Panc1 (cell line): Measurements from ENCODE around the gene UBXN11. TPM values are rescaled to one million over a fixed set of nuclear protein-coding genes. Genes with fewer than 3 reads are reported as not detected.
"Not testable (repeated sequence)": the region's sequence is repeated elsewhere in the genome, so short reads cannot be mapped to it uniquely, and the experiment has no call there.

Experiments used
- ATAC-seq: fragments of 200-7000 bp; cut with Tn5 transposase; 2 replicates; pipeline ENCODE4 v1.9.1; 2020; ENCODE audit warnings: mild to moderate bottlenecking, moderate library complexity
- BruUV-seq: library from RNA; stranded (reverse); fragments of 400-500 nt; replicated peaks from 2 replicates; lab custom pipeline; 2021; lab: Mats Ljungman, UMichigan
- CTCF ChIA-PET: fragments of 300-600 bp; sonication (Branson Sonifier 250); formaldehyde crosslinking; loops from one replicate; lab custom pipeline; 2022; ENCODE audit warnings: antibody characterized with exemption; lab: Charles Lee
- POLR2A ChIA-PET: fragments of 300-600 bp; sonication (Branson Sonifier 250); formaldehyde crosslinking; loops from one replicate; lab custom pipeline; 2022; ENCODE audit warnings: antibody characterized with exemption; lab: Charles Lee
- DNase-seq: peaks from one replicate; pipeline ENCODE4 v3.0.0-alpha.2; 2010; ENCODE audit warnings: low read depth, low spot score
- H3K27ac ChIP-seq: 2 replicates; pipeline ENCODE4 v1.5.1; 2011; ENCODE audit warnings: mild to moderate bottlenecking, low read length, inconsistent platforms
- H3K27me3 ChIP-seq: fragments of 200-500 bp; sonication (Bioruptor generic); 2 replicates; pipeline ENCODE4 v1.6.0; 2014; ENCODE audit warnings: low read length, inconsistent platforms; ENCODE audit not compliant: control insufficient read depth, insufficient read depth
- H3K36me3 ChIP-seq: fragments of 200-500 bp; sonication (Bioruptor generic); 2 replicates; pipeline ENCODE4 v1.5.1; 2014; ENCODE audit warnings: inconsistent platforms, mild to moderate bottlenecking, low read length, moderate library complexity; ENCODE audit not compliant: control insufficient read depth, insufficient read depth
- H3K4me1 ChIP-seq: 2 replicates; pipeline ENCODE4 v1.5.1; 2011; ENCODE audit warnings: inconsistent platforms, mild to moderate bottlenecking, low read length, moderate library complexity; ENCODE audit not compliant: control insufficient read depth, insufficient read depth
- H3K4me3 ChIP-seq, 2 experiments: 2 replicates each; pipeline ENCODE4 v1.5.1; 2011 to 2012; ENCODE audit warnings: low read depth in 2 of 2, low read length in 2 of 2, mild to moderate bottlenecking in 2 of 2, inconsistent platforms in 1 of 2, moderate library complexity in 1 of 2
- H3K9me3 ChIP-seq: fragments of 200-500 bp; sonication (Bioruptor generic); 2 replicates; pipeline ENCODE4 v1.5.1; 2014; ENCODE audit warnings: low read depth, mild to moderate bottlenecking, inconsistent platforms, low read length, moderate library complexity; ENCODE audit not compliant: control insufficient read depth, insufficient read depth
- CTCF ChIP-seq: fragments of 450-650 bp; IDR thresholded peaks from 2 replicates; pipeline ENCODE4 v1.5.1; 2017; ENCODE audit warnings: mild to moderate bottlenecking
- POLR2AphosphoS5 ChIP-seq: IDR thresholded peaks from 2 replicates; pipeline ENCODE4 v1.6.1; 2012; ENCODE audit warnings: mild to moderate bottlenecking, low read depth, low read length, moderate library complexity
- REST ChIP-seq, 2 experiments: IDR thresholded peaks; 2 replicates each; pipeline ENCODE4 v1.6.1; 2011 to 2012; ENCODE audit warnings: low read depth in 2 of 2, control low read depth in 1 of 2, low read length in 1 of 2, mild to moderate bottlenecking in 1 of 2, moderate library complexity in 1 of 2; ENCODE audit not compliant: insufficient read depth in 1 of 2
- SIN3A ChIP-seq: IDR thresholded peaks from 2 replicates; pipeline ENCODE4 v1.6.1; 2012; ENCODE audit warnings: low read depth, mild to moderate bottlenecking, low read length, moderate library complexity, borderline replicate concordance; ENCODE audit not compliant: insufficient read depth
- TCF7L2 ChIP-seq: IDR thresholded peaks from 2 replicates; pipeline ENCODE4 v1.6.1; 2011; ENCODE audit warnings: mild to moderate bottlenecking, low read depth, low read length, inconsistent platforms
- in situ Hi-C: cut with HindIII; loops from 2 replicates; pipeline ENCODE4 v1.10.0; 2016; ENCODE audit warnings: low sequenced_read_pairs, low pct_unique_long_range_greater_than_20kb
- intact Hi-C: fragments of 100-400 bp; cut with micrococcal nuclease; formaldehyde crosslinking; loops from one replicate; pipeline ENCODE4 v1.10.0; 2022; ENCODE audit not compliant: unreplicated experiment
- total RNA-seq: library from RNA; stranded (reverse); gene quantifications from one replicate; pipeline ENCODE4 v1.2.1, GENCODE V29; 2021; ENCODE audit not compliant: unreplicated experiment

UBXN11 gene
- total RNA-seq, 1 experiment from 2014 or later: 23.7 TPM

GRCh38 chr1:26315874-26316850, 9.7 kb upstream of the UBXN11 start:
- ATAC-seq (no peak), DNase-seq (no peak)
- H3K27me3 ChIP-seq: no peaks in the 10 kb centered on the region
- BruUV-seq: no TSS peak
- no peak overlapping the region for H3K27ac ChIP-seq
- TF ChIP-seq CTCF (no peak), SIN3A (no peak), POLR2AphosphoS5 (no peak), REST (IDR thresholded peaks at IDR 0.05; ENCODE audit: insufficient read depth in 1 of 2, low read depth in 2 of 2, low read length in 1 of 2) (no peak), TCF7L2 (no peak)
- intact Hi-C loops: no loop called here
- no peaks in the 10 kb centered on the region for H3K9me3 ChIP-seq
- H3K4me1 ChIP-seq: no peaks in the 10 kb centered on the region
- in situ Hi-C loops: no loop called here
- CTCF ChIA-PET: no interaction called here
- POLR2A ChIA-PET: interaction anchor here (0.6 to 0.7 kb wide), 3 partner anchors 17 to 500 kb away, joined by 6 to 14 read pairs (median 11); no protein-coding TSS in a partner anchor
- no peaks in the 10 kb centered on the region for H3K36me3 ChIP-seq
- no peak overlapping the region for H3K4me3 ChIP-seq

- H3K9me3 ChIP-seq: no peaks in the 10 kb centered on the region
- H3K27me3 ChIP-seq: no peaks in the 10 kb centered on the region
- H3K4me1 ChIP-seq: no peaks in the 10 kb centered on the region
- TF ChIP-seq REST (IDR thresholded peaks at IDR 0.05; ENCODE audit: insufficient read depth in 1 of 2, low read depth in 2 of 2, low read length in 1 of 2) (no peak), TCF7L2 (no peak), CTCF (no peak), SIN3A (no peak), POLR2AphosphoS5 (no peak)
- in situ Hi-C loops: no loop called here
- CTCF ChIA-PET: interaction anchor here (0.6 kb wide), 1 partner anchor 18 kb away, joined by 4 read pairs; no protein-coding TSS in a partner anchor
- BruUV-seq: no TSS peak
- H3K36me3 ChIP-seq: no peaks in the 10 kb centered on the region
- intact Hi-C loops: no loop called here
- DNase-seq (no peak), ATAC-seq (no peak)
- POLR2A ChIA-PET: no interaction called here
- no peak overlapping the region for H3K4me3 ChIP-seq
- H3K27ac ChIP-seq: no peak overlapping the region
These were observed 8.1 kb upstream of the UBXN11 start for GRCh38 chr1:26314501-26314900.

- CTCF ChIA-PET: interaction anchor here (0.6 to 0.8 kb wide), 2 partner anchors 23 to 122 kb away, joined by 3 read pairs; no protein-coding TSS in a partner anchor
- peaks cover 13% of the 10 kb centered on the region for H3K4me1 ChIP-seq
- not testable (repeated sequence) for ATAC-seq
These were observed 1.8 kb upstream of the UBXN11 start for GRCh38 chr1:26307966-26308899.

More at GRCh38 chr1:26307966-26308899, 1.8 kb upstream of the UBXN11 start:
- H3K9me3 ChIP-seq, intact Hi-C loops, H3K27ac ChIP-seq, H3K27me3 ChIP-seq, H3K4me3 ChIP-seq, H3K36me3 ChIP-seq, BruUV-seq, in situ Hi-C loops, DNase-seq, POLR2A ChIA-PET: not testable (repeated sequence)
